Prostate gland (tissue), 2 donors: ENCODE data around the gene SPDEF.

Experiments used
- CTCF ChIP-seq, 4 experiments: fragments of 200-600 bp in 2 of 4; fragments of 450-650 bp in 2 of 4; sonication (generic) in 2 of 4; IDR thresholded peaks; 1 replicate in 3 of 4; 2 replicates in 1 of 4; pipeline ENCODE4 v1.5.1; 2016 to 2019; ENCODE audit warnings: antibody characterized with exemption in 4 of 4, mild to moderate bottlenecking in 2 of 4, moderate library complexity in 2 of 4
- POLR2A ChIP-seq: fragments of 450-650 bp; IDR thresholded peaks from one replicate; pipeline ENCODE4 v1.6.1; 2016; ENCODE audit warnings: antibody characterized with exemption, mild to moderate bottlenecking
- POLR2AphosphoS5 ChIP-seq: sonication (generic); formaldehyde crosslinking; IDR thresholded peaks from one replicate; pipeline ENCODE4 v1.6.1; 2017; ENCODE audit warnings: antibody characterized with exemption

DNA sequence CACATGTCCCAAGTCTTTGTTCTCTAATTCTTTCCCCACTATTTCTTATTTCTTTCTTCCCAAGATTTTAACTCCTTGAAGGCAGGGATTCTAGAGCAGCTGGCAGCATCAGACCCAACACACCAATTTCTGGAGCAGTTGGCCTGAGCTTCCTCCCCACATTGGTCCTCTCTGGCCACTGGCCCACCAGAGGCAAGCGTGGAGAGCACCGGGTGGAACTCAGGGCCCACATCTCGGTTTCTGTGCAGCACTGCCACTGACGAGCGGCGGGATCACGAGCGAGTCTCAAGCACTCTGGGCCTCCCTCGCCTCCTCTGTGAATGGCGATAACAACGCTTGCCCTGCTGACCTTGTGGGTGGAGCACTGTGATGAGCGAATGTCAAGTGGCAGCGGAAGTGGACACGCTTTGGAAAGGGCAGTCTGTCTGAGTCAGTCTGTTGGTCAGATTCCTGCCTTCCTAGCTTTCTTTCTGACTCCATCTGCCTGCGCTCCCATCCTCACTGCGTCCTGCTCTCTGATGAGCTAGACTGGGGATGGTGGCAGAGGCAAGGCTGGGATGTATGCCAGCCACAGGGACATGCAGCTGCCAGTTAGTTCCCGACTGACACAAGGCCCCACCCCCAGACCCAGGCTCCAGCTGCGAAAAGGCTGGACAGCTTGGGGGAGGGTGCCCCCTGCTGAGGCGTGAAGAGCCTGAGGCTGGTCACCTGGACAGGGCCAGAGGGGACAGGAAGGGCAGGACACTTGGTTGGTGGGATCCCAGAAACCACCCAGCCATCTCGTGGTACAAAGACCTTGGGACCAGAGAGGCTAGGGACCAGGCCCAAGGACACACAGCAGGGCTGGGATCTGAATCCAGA, 4.5 kb upstream of the SPDEF start:
- TF ChIP-seq CTCF (IDR thresholded peaks at IDR 0.05) = no peak
- no peak for TF ChIP-seq POLR2A
- TF ChIP-seq POLR2AphosphoS5 = no peak
